ENCODE measurements around the gene POMGNT2. TPM values are rescaled to one million over a fixed set of nuclear protein-coding genes. Genes with fewer than 3 reads are reported as not detected.
A peak's percentile ranks its signal among the peaks of the same experiment; 100 is the strongest.

Gene POMGNT2
- total RNA-seq, 3 donors from 2014 or later = 14.6 to 19.0 (median 18.4) TPM

GRCh38 chr3:43120937-43121336 lies 15.1 kb upstream of the POMGNT2 start:
- TF ChIP-seq POLR2A (IDR thresholded peaks at IDR 0.05) (no peak), CTCF (IDR thresholded peaks at IDR 0.05) (no peak)
- H3K27ac ChIP-seq = no peak overlapping the region
- intact Hi-C loops (cut with DNase I; ENCODE audit: low total_unique reads) = no loop called here
- H3K4me1 ChIP-seq = no peaks in the 10 kb centered on the region
- no peaks in the 10 kb centered on the region for H3K9me3 ChIP-seq
- H3K36me3 ChIP-seq = no peaks in the 10 kb centered on the region
- no peak for DNase-seq (ENCODE audit: low spot score in 2 of 2)
- H3K27me3 ChIP-seq = no peaks in the 10 kb centered on the region
- H3K4me3 ChIP-seq = no peak overlapping the region

GRCh38 chr3:43117257-43117656 lies 11.4 kb upstream of the POMGNT2 start:
- no peaks in the 10 kb centered on the region for H3K9me3 ChIP-seq
- intact Hi-C loops (cut with DNase I; ENCODE audit: low total_unique reads) = no loop called here

GRCh38 chr3:43113671-43114070 lies 7.8 kb upstream of the POMGNT2 start:
- no peaks in the 10 kb centered on the region for H3K4me1 ChIP-seq
- no peak overlapping the region for H3K27ac ChIP-seq
- intact Hi-C loops (cut with DNase I; ENCODE audit: low total_unique reads) = no loop called here
- DNase-seq (ENCODE audit: low spot score in 2 of 2) = no peak
- no peaks in the 10 kb centered on the region for H3K27me3 ChIP-seq
- no peaks in the 10 kb centered on the region for H3K36me3 ChIP-seq
- TF ChIP-seq POLR2A (IDR thresholded peaks at IDR 0.05) = no peak
- no peak for TF ChIP-seq CTCF (IDR thresholded peaks at IDR 0.05)
- TF ChIP-seq POLR2AphosphoS5 (IDR thresholded peaks at IDR 0.05) = no peak
- no peaks in the 10 kb centered on the region for H3K9me3 ChIP-seq
- no peak overlapping the region for H3K4me3 ChIP-seq

More at GRCh38 chr3:43117257-43117656, 11.4 kb upstream of the POMGNT2 start:
- no peaks in the 10 kb centered on the region for H3K36me3 ChIP-seq
- H3K27me3 ChIP-seq = no peaks in the 10 kb centered on the region
- no peak overlapping the region for H3K4me3 ChIP-seq
- no peak overlapping the region for H3K27ac ChIP-seq
- DNase-seq (ENCODE audit: low spot score in 2 of 2) = no peak
- no peaks in the 10 kb centered on the region for H3K4me1 ChIP-seq
- no peak for TF ChIP-seq CTCF (IDR thresholded peaks at IDR 0.05)
- no peak for TF ChIP-seq POLR2AphosphoS5 (IDR thresholded peaks at IDR 0.05)
- no peak for TF ChIP-seq POLR2A (IDR thresholded peaks at IDR 0.05)

GRCh38 chr3:43106293-43106628 lies 382 bp upstream of the POMGNT2 start:
- Histone ChIP-seq H3K27me3 (no peaks in the 10 kb centered on the region), H3K9me3 (no peaks in the 10 kb centered on the region), H3K4me1 (peaks cover 0 to 4% of the 10 kb centered on the region in 2 donors), H3K27ac (no peak overlapping the region), H3K4me3 (peak overlapping the region; percentile 83 to 93 (median 86)), H3K36me3 (no peaks in the 10 kb centered on the region)
- TF ChIP-seq POLR2A (IDR thresholded peaks at IDR 0.05) (no peak), POLR2AphosphoS5 (IDR thresholded peaks at IDR 0.05) (no peak), CTCF (IDR thresholded peaks at IDR 0.05) (no peak)
- intact Hi-C loops (cut with DNase I; ENCODE audit: low total_unique reads) = no loop called here
- DNase-seq (ENCODE audit: low spot score in 2 of 2) = no peak

GRCh38 chr3:43104660-43105595 lies 951 bp downstream of the POMGNT2 start:
- peak overlapping the region; percentile 83 to 93 (median 86) for H3K4me3 ChIP-seq
- intact Hi-C loops (cut with DNase I; ENCODE audit: low total_unique reads) = no loop called here
- peak overlapping the region in 1 of 2 donors; percentile 66 for H3K27ac ChIP-seq
- TF ChIP-seq POLR2A (IDR thresholded peaks at IDR 0.05) (no peak), POLR2AphosphoS5 (IDR thresholded peaks at IDR 0.05) (no peak), CTCF (IDR thresholded peaks at IDR 0.05) (no peak)
- H3K36me3 ChIP-seq = no peaks in the 10 kb centered on the region
- peaks cover 0 to 4% of the 10 kb centered on the region in 2 donors for H3K4me1 ChIP-seq
- no peaks in the 10 kb centered on the region for H3K9me3 ChIP-seq
- DNase-seq (ENCODE audit: low spot score in 2 of 2) = no peak
- no peaks in the 10 kb centered on the region for H3K27me3 ChIP-seq
